H1 (cell line): ENCODE data around the gene SH3GL1. TPM values are rescaled to one million over a fixed set of nuclear protein-coding genes. Genes with fewer than 3 reads are reported as not detected.

ENCODE experiments used
- CTCF ChIA-PET: fragments of 300-600 bp; sonication (Branson Sonifier 250); formaldehyde crosslinking; loops from one replicate; lab custom pipeline; 2021; ENCODE audit not compliant: partially characterized antibody; lab: Charles Lee
- POLR2A ChIA-PET: fragments of 300-600 bp; sonication (Branson Sonifier 250); formaldehyde crosslinking; loops from one replicate; lab custom pipeline; 2021; ENCODE audit warnings: inconsistent platforms; ENCODE audit not compliant: partially characterized antibody; lab: Charles Lee
- DNase-seq, 2 experiments: peaks; one replicate each; pipeline versions ENCODE4 v3.0.0 to v3.0.0-alpha.2; 2010 to 2022; ENCODE audit warnings: low spot score in 2 of 2, low read depth in 1 of 2, mixed read lengths in 1 of 2
- FAIRE-seq: peaks from 2 replicates; lab custom pipeline; 2011; peaks lifted over from hg19 to GRCh38; lab: Jason Lieb, UNC
- H2AFZ ChIP-seq: 2 replicates; pipeline ENCODE4 v1.8.1; 2012; ENCODE audit warnings: low read length, inconsistent platforms
- H2AK5ac ChIP-seq: 2 replicates; pipeline ENCODE4 v1.6.1; 2013; ENCODE audit warnings: low read depth, low read length
- H2BK120ac ChIP-seq: replicated peaks from 2 replicates; pipeline ENCODE3; 2013; ENCODE audit warnings: low read depth, low read length, inconsistent platforms
- H2BK12ac ChIP-seq: 2 replicates; pipeline ENCODE4 v1.6.1; 2013; ENCODE audit warnings: low read depth, low read length
- H2BK15ac ChIP-seq: 2 replicates; pipeline ENCODE4 v1.6.1; 2013; ENCODE audit warnings: low read length
- H2BK20ac ChIP-seq: 2 replicates; pipeline ENCODE4 v1.6.1; 2013; ENCODE audit warnings: low read length
- H2BK5ac ChIP-seq: 2 replicates; pipeline ENCODE4 v1.6.1; 2013; ENCODE audit warnings: low read depth, low read length
- H3K14ac ChIP-seq: 2 replicates; pipeline ENCODE4 v1.6.1; 2013; ENCODE audit warnings: inconsistent platforms; ENCODE audit not compliant: insufficient read length
- H3K18ac ChIP-seq: 2 replicates; pipeline ENCODE4 v1.6.1; 2013; ENCODE audit warnings: low read length; ENCODE audit errors: extremely low read depth
- H3K23ac ChIP-seq: 2 replicates; pipeline ENCODE4 v1.6.1; 2013; ENCODE audit warnings: inconsistent platforms; ENCODE audit not compliant: insufficient read length
- H3K23me2 ChIP-seq: 2 replicates; pipeline ENCODE4 v1.6.1; 2013; ENCODE audit warnings: low read depth, low read length
- H3K27ac ChIP-seq: 2 replicates; pipeline ENCODE4 v1.6.1; 2011; ENCODE audit warnings: low read depth, low read length, inconsistent platforms
- H3K27me3 ChIP-seq, 4 experiments: replicated peaks in 1 of 4; 1 replicate in 1 of 4; 2 replicates in 3 of 4; pipeline versions ENCODE4 v1.6.1 to v1.8.1; 2011 to 2013; ENCODE audit warnings: low read length in 3 of 4, mild to moderate bottlenecking in 3 of 4, inconsistent platforms in 2 of 4, mixed read lengths in 2 of 4, moderate library complexity in 1 of 4; ENCODE audit not compliant: control insufficient read depth in 3 of 4, insufficient read depth in 3 of 4; ENCODE audit errors: extremely low read depth in 1 of 4
- H3K36me3 ChIP-seq, 4 experiments: 2 replicates each; pipeline versions ENCODE4 v1.6.1 to v1.8.1; 2011 to 2013; ENCODE audit warnings: mild to moderate bottlenecking in 4 of 4, low read length in 3 of 4, moderate library complexity in 2 of 4, control low read depth in 1 of 4, inconsistent platforms in 1 of 4; ENCODE audit not compliant: insufficient read depth in 4 of 4, control insufficient read depth in 2 of 4
- H3K4ac ChIP-seq: replicated peaks from 2 replicates; pipeline ENCODE3; 2013; ENCODE audit warnings: low read length, low read depth, mixed read lengths, inconsistent platforms; ENCODE audit not compliant: insufficient read length
- H3K4me1 ChIP-seq, 4 experiments: replicated peaks in 1 of 4; 1 replicate in 1 of 4; 2 replicates in 3 of 4; pipeline versions ENCODE4 v1.6.1 to v1.8.1; 2011 to 2013; ENCODE audit warnings: low read length in 3 of 4, inconsistent platforms in 2 of 4, mixed read lengths in 1 of 4; ENCODE audit not compliant: insufficient read depth in 4 of 4, control insufficient read depth in 3 of 4
- H3K4me2 ChIP-seq, 2 experiments: 2 replicates each; pipeline versions ENCODE4 v1.6.1 to v1.8.1; 2011 to 2013; ENCODE audit warnings: low read depth in 2 of 2, low read length in 2 of 2, control low read depth in 1 of 2, inconsistent platforms in 1 of 2, mild to moderate bottlenecking in 1 of 2; ENCODE audit not compliant: insufficient read depth in 1 of 2
- H3K4me3 ChIP-seq, 4 experiments: fragments of 200-600, 300-600 bp in 1 of 4; sonication (generic), shearing (Covaris generic), sonication (Bioruptor Twin) in 1 of 4; 2 replicates each; pipeline versions ENCODE4 v1.5.1 to v1.8.1; 2011 to 2016; ENCODE audit warnings: low read length in 4 of 4, low read depth in 3 of 4, control low read depth in 2 of 4, inconsistent platforms in 2 of 4, mild to moderate bottlenecking in 2 of 4, mixed read lengths in 1 of 4, moderate library complexity in 1 of 4; ENCODE audit not compliant: insufficient read depth in 2 of 4; ENCODE audit errors: extremely low read depth in 1 of 4
- H3K56ac ChIP-seq: replicated peaks from 2 replicates; pipeline ENCODE3; 2013; ENCODE audit warnings: low read depth, mild to moderate bottlenecking, mixed read lengths, low read length, inconsistent platforms; ENCODE audit not compliant: insufficient read length
- H3K79me1 ChIP-seq: 2 replicates; pipeline ENCODE4 v1.6.1; 2013; ENCODE audit warnings: low read depth, low read length, control low read depth
- H3K79me2 ChIP-seq, 2 experiments: 2 replicates each; pipeline versions ENCODE4 v1.6.1 to v1.8.1; 2012 to 2013; ENCODE audit warnings: low read length in 2 of 2, mild to moderate bottlenecking in 2 of 2, inconsistent platforms in 1 of 2; ENCODE audit not compliant: insufficient read depth in 2 of 2, control insufficient read depth in 1 of 2
- H3K9ac ChIP-seq, 4 experiments: replicated peaks in 1 of 4; 1 replicate in 1 of 4; 2 replicates in 3 of 4; pipeline versions ENCODE4 v1.6.1 to v1.8.1; 2011 to 2013; ENCODE audit warnings: low read depth in 3 of 4, low read length in 3 of 4, control low read depth in 2 of 4, mild to moderate bottlenecking in 2 of 4, moderate library complexity in 2 of 4, inconsistent platforms in 1 of 4; ENCODE audit errors: extremely low read depth in 1 of 4
- H3K9me3 ChIP-seq, 2 experiments: 2 replicates each; pipeline versions ENCODE4 v1.6.1 to v1.8.1; 2012 to 2013; ENCODE audit warnings: mild to moderate bottlenecking in 2 of 2, moderate library complexity in 2 of 2, control low read depth in 1 of 2, inconsistent platforms in 1 of 2, low read depth in 1 of 2, low read length in 1 of 2, mixed read lengths in 1 of 2; ENCODE audit not compliant: insufficient read depth in 2 of 2
- H4K20me1 ChIP-seq, 2 experiments: replicated peaks in 1 of 2; 2 replicates each; pipeline versions ENCODE3 to v1.8.1; 2011 to 2013; ENCODE audit warnings: inconsistent platforms in 2 of 2, low read length in 2 of 2, mild to moderate bottlenecking in 1 of 2; ENCODE audit not compliant: insufficient read depth in 2 of 2, control insufficient read depth in 1 of 2
- H4K5ac ChIP-seq: 2 replicates; pipeline ENCODE4 v1.6.1; 2013; ENCODE audit warnings: low read length, low read depth, mixed read lengths, inconsistent platforms; ENCODE audit not compliant: insufficient read length
- H4K8ac ChIP-seq: 2 replicates; pipeline ENCODE4 v1.8.0; 2013; ENCODE audit warnings: mild to moderate bottlenecking, moderate library complexity, low read length, inconsistent platforms; ENCODE audit not compliant: insufficient read depth; ENCODE audit errors: extremely low read depth
- H4K91ac ChIP-seq: replicated peaks from 2 replicates; pipeline ENCODE3; 2013; ENCODE audit warnings: low read length, mixed read lengths, inconsistent platforms; ENCODE audit not compliant: insufficient read length
- BCL11A ChIP-seq, 2 experiments: IDR thresholded peaks; one replicate each; pipeline ENCODE4 v1.6.1; 2011; ENCODE audit warnings: low read depth in 2 of 2, low read length in 2 of 2, mild to moderate bottlenecking in 2 of 2
- BRCA1 ChIP-seq: IDR thresholded peaks from 2 replicates; pipeline ENCODE4 v1.6.1; 2012; ENCODE audit warnings: low read depth, low read length, improper control_type of control experiment
- HDAC6 ChIP-seq: IDR thresholded peaks from one replicate; pipeline ENCODE4 v1.7.1; 2012; ENCODE audit warnings: low read depth, mild to moderate bottlenecking, inconsistent platforms, low read length, moderate library complexity
- JUND ChIP-seq: IDR thresholded peaks from 2 replicates; pipeline ENCODE4 v1.6.1; 2011; ENCODE audit warnings: mild to moderate bottlenecking, improper control_type of control experiment, low read length
- KDM1A ChIP-seq: fragments of 200-600, 300-600 bp; sonication (generic); IDR thresholded peaks from 2 replicates; pipeline ENCODE4 v1.7.1; 2016; ENCODE audit warnings: mild to moderate bottlenecking, low read length, borderline replicate concordance
- POLR2AphosphoS5 ChIP-seq: IDR thresholded peaks from 2 replicates; pipeline ENCODE4 v1.6.1; 2011; ENCODE audit warnings: low read depth, low read length
- SP2 ChIP-seq: IDR thresholded peaks from 2 replicates; pipeline ENCODE4 v1.6.1; 2012; ENCODE audit warnings: mild to moderate bottlenecking, low read length, inconsistent platforms
- WGBS, 2 experiments: shearing (Covaris generic) in 1 of 2; methylation state at CpG; one replicate each; pipeline versions ENCODE4 v1.1.6 to v1.1.7; 2013 to 2015; ENCODE audit warnings: low lambda C conversion rate in 2 of 2, mixed read lengths in 2 of 2, inconsistent platforms in 1 of 2, low coverage in 1 of 2, missing lambda C conversion rate in 1 of 2; ENCODE audit not compliant: insufficient replicate concordance in 2 of 2, insufficient coverage in 1 of 2, insufficient read length in 1 of 2; ENCODE audit errors: extremely low coverage in 1 of 2, missing lambda C conversion rate in 1 of 2; 5-methylcytosine and 5-hydroxymethylcytosine counted together
- polyA plus RNA-seq, 7 experiments: library from polyadenylated mRNA; depleted of rRNA in 3 of 7; stranded (reverse) in 5 of 7; unstranded in 2 of 7; fragments of >200 nt in 5 of 7; fragments of 200-250 nt in 2 of 7; gene quantifications; 1 replicate in 5 of 7; 2 replicates in 1 of 7; 4 replicates in 1 of 7; pipeline versions ENCODE4 v1.2.1 to v1.2.3, GENCODE V29; 2011 to 2013; ENCODE audit warnings: missing spikeins in 2 of 7, mixed read lengths in 2 of 7
- total RNA-seq: library from RNA; stranded (reverse); fragmentation: NEBNext Ultra II Directional; extraction: Animal tissue kit (Norgen Biotek cat#: 25700); gene quantifications from 2 replicates; pipeline ENCODE4 v1.2.1, GENCODE V29; 2021

The SH3GL1 gene
- total and polyA plus RNA-seq, 2 of the 8 experiments (the other 6 are each of a cell fraction or from before 2014, with no cell fraction given) = 81.5 to 102 TPM

DNA sequence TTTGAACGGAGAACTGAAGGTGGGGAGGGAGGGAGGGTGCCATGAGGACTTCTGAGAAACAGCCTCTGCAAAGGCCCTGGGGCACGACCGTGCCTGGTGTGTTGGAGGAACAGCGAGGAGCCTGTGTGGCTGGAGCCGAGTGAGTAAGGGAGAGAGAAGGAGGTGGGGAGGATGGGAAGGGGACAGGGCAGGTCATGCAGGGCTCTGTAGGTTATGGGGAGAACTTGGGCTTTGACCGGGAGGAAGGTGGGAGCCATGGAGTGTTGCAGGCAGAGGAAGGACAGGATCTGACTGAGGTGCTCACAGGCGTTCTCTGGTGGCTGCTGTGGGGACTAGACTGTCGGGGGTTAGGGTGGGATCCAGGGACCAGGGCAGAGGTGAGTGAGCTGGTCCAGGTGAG lies 50.2 kb downstream of the SH3GL1 start:
- Histone ChIP-seq H3K14ac (no peak overlapping the region), H3K4me1 (peaks cover 0 to 2% (median 0%) of the 10 kb centered on the region in 4 experiments; a peak in 1 of 7 replicates), H3K23ac (no peak overlapping the region), H3K27ac (no peak overlapping the region), H2BK120ac (no peak overlapping the region), H2BK20ac (no peak overlapping the region), H3K4me3 (no peak overlapping the region), H3K4ac (no peak overlapping the region), H3K9me3 (no peaks in the 10 kb centered on the region), H3K56ac (no peak overlapping the region), H3K9ac (no peak overlapping the region), H2BK15ac (no peak overlapping the region), H4K20me1 (peaks cover 0 to 11% of the 10 kb centered on the region in 2 experiments), H3K27me3 (no peaks in the 10 kb centered on the region), H3K18ac (no peak overlapping the region), H4K5ac (no peak overlapping the region), H3K79me2 (no peaks in the 10 kb centered on the region), H3K4me2 (no peak overlapping the region), H4K8ac (no peak overlapping the region), H3K79me1 (no peaks in the 10 kb centered on the region), H4K91ac (no peak overlapping the region), H3K23me2 (no peaks in the 10 kb centered on the region), H2AK5ac (no peak overlapping the region), H2BK5ac (no peak overlapping the region), H3K36me3 (peaks cover 0 to 24% (median 10%) of the 10 kb centered on the region in 4 experiments; a peak in 6 of 8 replicates), H2BK12ac (no peak overlapping the region), H2AFZ (no peak overlapping the region)
- ChIA-PET POLR2A (interaction anchor here (1.3 kb wide), 1 partner anchor 83 kb away, joined by 3 read pairs; no protein-coding TSS in a partner anchor), CTCF (interaction anchor here (0.6 to 20.4 kb wide), 3 partner anchors 16 to 1359 kb away, joined by 3 to 311 read pairs (median 3); partner anchors contain the start of gene SHD)
- no peak for DNase-seq
- TF ChIP-seq BCL11A (IDR thresholded peaks at IDR 0.05; ENCODE audit: low read depth in 2 of 2, low read length in 2 of 2) (no peak), HDAC6 (no peak), SP2 (no peak), POLR2AphosphoS5 (no peak), KDM1A (peak; percentile 76; the same call in 1 of the 2 replicates), JUND (no peak), BRCA1 (no peak)
- 95% methylated on average over 3 of the region's 8 CpGs; no CpG with 5 or more reads in 1 of the 2 experiments for WGBS, 2 experiments
- FAIRE-seq = no peak
